ENCODE measurements around the gene PIP5KL1.

GRCh38 chr9:127944586-127945218 lies 14.1 kb upstream of the PIP5KL1 start:
- TF ChIP-seq CTCF (IDR thresholded peaks at IDR 0.05; ENCODE audit: low read depth, low read length, poor library complexity, severe bottlenecking) (no peak), EZH2phosphoT487 (IDR thresholded peaks at IDR 0.05; ENCODE audit: borderline replicate concordance, low read length) (no peak)
